ENCODE results near the gene TRUB1.
"Not testable (repeated sequence)": the region's sequence is repeated elsewhere in the genome, so short reads cannot be mapped to it uniquely, and the experiment has no call there.

The TRUB1 gene

DNA sequence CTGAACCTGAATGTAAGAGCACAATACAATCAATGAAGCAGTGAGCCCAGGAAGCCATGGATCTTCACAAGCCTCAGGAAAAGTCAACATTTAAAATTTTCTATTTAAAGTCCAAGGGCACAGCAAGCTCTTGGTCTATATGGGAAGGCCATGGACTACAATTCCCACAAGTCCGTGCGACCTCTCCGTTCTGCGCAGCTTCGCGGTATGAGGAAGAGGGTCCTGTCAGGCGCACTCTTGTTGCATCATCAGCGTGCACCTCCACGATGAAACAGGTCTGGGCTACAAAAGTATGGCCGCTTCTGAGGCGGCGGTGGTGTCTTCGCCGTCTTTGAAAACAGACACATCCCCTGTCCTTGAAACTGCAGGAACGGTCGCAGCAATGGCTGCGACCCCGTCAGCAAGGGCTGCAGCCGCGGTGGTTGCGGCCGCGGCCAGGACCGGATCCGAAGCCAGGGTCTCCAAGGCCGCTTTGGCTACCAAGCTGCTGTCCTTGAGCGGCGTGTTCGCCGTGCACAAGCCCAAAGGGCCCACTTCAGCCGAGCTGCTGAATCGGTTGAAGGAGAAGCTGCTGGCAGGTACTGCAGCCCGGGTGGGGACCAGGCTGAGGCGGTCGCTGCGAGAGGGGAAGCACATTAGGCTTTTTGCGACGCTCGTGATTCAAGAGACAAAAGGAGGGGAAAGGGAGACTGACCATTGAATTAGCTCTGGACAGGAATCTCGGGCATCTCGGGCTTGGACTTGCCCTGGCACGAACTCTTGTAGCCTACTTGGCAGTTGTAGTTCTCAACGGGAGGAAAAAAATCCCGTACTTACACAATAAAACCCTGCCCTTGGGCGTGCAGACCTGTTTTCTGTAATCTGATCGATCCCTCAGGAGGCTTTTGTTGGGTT is at the start of gene TRUB1:
Gene TRUB1, plus strand, starts transcription at position 234 of the 894 bp plus-strand sequence. Its CDS starts 59 bp downstream, at position 293.
- DNase-seq, result peak; percentile 90

- DNase-seq, result no peak
Measured at GRCh38 chr10:114893251-114893650, 44.7 kb upstream of the TRUB1 start.

- no peak for DNase-seq
Measured at GRCh38 chr10:114894911-114895310, 43.1 kb upstream of the TRUB1 start.

GRCh38 chr10:114897011-114897410 is 41.0 kb upstream of the TRUB1 start:
- not testable (repeated sequence) for DNase-seq

GRCh38 chr10:114897593-114897992 is 40.4 kb upstream of the TRUB1 start:
- no peak for DNase-seq

GRCh38 chr10:114899982-114900381 is 38.0 kb upstream of the TRUB1 start:
- DNase-seq, result no peak

GRCh38 chr10:114900658-114901057 is 37.3 kb upstream of the TRUB1 start:
- no peak for DNase-seq

- DNase-seq, result no peak
Measured at GRCh38 chr10:114902151-114902550, 35.8 kb upstream of the TRUB1 start.

- no peak for DNase-seq
Measured at GRCh38 chr10:114905450-114905849, 32.5 kb upstream of the TRUB1 start.

DNA sequence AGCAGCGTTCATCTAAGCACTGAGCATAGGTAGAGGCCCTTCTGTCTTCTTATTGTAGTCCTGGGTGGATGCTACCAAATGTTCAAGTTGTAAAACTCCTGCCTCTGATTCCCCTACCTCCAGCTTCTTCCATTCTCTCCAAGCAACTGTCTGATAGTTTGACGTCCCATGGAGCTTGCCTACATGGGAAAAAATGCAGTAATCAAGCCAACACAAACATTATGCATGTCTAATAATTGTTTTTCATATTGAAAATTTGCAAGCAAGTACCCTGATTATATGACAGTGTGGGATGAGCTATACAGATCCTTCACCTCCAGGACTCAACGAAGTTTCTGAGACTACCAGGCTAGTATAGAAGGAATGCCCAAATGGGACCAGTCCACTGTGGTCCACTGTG is 31.0 kb upstream of the TRUB1 start:
- no peak for DNase-seq

- DNase-seq, result no peak
Measured at GRCh38 chr10:114908896-114909295, 29.1 kb upstream of the TRUB1 start.

- DNase-seq, result no peak
Measured at GRCh38 chr10:114911052-114911711, 26.8 kb upstream of the TRUB1 start.

DNA sequence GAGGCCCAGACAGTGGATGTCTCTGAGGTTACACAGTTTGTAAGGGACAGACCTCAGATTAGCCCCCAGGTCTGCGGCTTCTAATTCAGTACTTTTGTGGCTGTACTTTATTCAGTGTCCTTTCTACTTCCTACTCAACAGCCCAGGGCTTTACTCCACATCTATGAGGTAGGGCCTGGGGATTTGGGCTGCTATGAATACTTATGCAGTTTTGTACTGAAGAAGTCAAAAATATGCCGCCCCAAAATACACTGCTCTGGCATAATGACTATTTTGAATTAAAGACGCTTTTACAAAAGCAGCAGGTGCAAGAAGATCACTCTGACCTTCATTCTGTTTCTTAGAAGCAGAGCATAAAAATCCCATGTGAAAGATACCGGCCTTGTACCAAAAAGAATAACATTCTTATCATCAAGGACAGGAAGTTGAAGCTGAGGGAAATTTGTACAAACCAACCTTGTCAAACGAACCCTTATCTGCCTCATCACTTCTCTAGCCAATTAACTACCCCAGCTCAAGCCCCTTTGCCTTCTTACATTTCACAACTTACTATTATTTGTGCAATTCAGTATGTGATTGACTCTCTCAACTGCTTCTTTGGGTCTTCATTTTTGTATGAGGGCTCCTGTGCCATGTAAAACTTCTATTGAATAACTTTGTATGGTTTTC is 26.1 kb upstream of the TRUB1 start:
- no peak for DNase-seq

DNA sequence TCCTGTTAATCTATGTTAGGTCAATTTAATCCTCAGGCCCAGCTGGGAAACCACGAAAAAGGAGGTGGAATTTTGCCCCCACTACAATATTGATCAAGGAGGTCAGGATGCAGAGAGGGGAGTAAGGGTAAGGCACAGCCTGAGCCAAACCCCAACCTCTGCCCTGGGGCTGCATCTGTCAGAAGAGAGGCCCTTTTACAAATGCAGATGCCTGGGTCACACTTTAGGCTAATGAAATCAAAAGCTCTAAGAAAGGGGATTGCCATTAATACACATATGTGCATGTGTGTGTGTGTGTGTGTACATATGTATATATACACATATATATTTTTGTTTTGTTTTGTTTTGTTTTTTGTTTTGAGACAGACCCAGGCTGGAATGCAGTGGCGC is 25.5 kb upstream of the TRUB1 start:
- no peak for DNase-seq

GRCh38 chr10:114914560-114914959 is 23.4 kb upstream of the TRUB1 start:
- no peak for DNase-seq

GRCh38 chr10:114915294-114915693 is 22.7 kb upstream of the TRUB1 start:
- DNase-seq, result no peak

- no peak for DNase-seq
Measured at GRCh38 chr10:114916653-114917052, 21.3 kb upstream of the TRUB1 start.

DNA sequence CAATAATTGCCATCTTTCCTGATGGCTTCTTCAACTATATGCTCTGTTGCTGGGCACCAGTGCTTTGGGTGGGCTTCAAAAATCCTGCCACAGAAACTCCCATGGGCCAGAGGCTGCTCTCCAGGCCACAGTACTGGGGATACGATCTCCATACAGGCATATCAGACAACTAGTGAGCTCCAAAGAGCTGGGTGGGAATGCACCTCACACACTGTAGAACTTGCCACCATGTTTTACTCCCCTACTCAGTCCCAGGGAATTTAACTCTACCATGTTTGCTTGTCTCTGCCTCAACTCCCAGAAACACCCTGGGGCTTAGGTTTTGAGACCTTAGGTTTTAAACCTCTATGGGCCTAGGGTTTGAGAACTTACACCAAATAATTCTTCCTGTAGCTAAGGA is 20.5 kb upstream of the TRUB1 start:
- no peak for DNase-seq

DNA sequence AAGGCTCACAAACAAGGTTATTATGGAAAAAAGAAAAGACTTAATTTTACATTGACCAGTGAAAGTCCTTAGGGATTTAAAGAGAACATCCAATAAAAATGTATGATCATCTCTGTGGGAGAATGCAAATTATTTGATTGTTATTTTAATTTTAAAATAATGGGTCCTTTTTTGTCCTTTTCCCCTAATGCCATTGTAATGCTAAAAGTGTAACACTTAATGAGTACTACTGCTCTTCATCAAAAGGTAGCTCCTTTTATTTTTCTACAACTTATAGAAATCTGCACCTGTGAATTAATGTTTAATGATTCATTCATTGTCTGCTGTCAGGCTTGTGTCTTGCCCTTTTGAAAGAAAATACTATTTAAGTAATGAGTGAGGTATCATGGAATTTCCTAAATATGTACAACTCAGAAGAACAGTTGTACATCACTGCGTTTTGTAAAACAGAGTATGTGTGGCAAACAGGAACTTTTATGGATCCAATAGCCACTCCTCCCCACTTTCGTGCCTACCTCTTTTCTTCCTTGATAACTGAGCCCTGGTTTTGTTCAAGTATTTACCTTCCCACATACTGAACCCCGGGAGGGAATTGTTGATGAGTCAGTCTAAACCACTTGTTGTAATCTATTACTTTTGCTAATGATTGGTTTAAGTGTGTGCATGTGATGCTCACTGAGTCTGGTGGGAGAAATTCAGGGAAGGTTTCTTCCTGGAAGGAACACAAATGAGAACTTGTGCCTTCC is 19.9 kb upstream of the TRUB1 start:
- peak; percentile 56 for DNase-seq

GRCh38 chr10:114920459-114920858 is 17.5 kb upstream of the TRUB1 start:
- no peak for DNase-seq

DNA sequence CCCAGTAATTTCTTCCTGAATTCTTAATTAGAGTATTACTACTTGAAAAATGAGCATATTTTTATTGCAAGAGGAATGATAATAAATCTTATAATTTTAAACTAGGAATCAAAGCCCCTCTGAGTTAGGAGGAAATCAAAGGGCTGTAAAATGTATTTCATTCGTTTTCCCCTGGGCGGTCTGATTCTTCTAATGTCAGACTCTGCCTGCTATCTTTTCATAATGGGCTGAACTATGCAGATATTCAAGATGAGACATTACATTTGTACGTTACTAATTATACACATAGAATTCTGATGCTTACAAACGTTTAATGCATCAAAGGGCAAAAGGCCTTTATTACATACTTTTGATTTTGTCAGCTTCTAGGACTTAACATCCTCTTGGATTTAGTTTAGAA is 16.0 kb upstream of the TRUB1 start:
- no peak for DNase-seq

DNA sequence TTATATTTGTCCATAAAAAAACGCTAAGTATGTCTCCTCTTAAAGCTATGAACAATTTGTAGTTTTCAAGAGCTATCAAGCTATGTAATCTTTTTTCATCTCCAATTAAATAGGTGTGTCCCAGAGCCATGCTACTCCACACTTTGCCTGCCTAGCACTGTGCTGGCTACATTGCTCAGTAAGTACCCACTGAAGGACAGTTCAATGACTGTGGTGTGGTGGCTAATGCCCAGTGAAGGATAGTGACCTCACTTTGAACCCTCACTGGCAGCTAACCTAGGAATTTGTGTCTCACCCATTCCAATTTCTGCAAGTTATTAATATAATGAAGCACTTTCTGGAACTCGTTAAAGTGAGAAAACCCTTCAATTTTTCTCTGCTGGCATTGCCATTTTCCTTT is 14.4 kb upstream of the TRUB1 start:
- no peak for DNase-seq

Measured in NCI-H345 (cell line).